GM23338 (cell line): ENCODE data around the gene GMEB2.

Experiments
- CREB1 ChIP-seq: fragments of 250-450 bp; sonication (Bioruptor Pico); IDR thresholded peaks from 2 replicates; pipeline ENCODE4 v1.5.0; 2020; ENCODE audit warnings: low read depth, mild to moderate bottlenecking, moderate library complexity
- CTCF ChIP-seq, 2 experiments: fragments of 200-600 bp in 1 of 2; sonication (generic) in 1 of 2; conservative IDR thresholded peaks; 2 replicates each; pipeline versions ENCODE4 v1.5.1 to v1.6.1; 2016 to 2017; ENCODE audit warnings: antibody characterized with exemption in 2 of 2, low read depth in 2 of 2, mild to moderate bottlenecking in 2 of 2, moderate library complexity in 1 of 2
- ETS1 ChIP-seq: IDR thresholded peaks from 2 replicates; pipeline ENCODE4 v1.6.1; 2016; ENCODE audit warnings: antibody characterized with exemption
- EZH2 ChIP-seq: fragments of 200-600 bp; sonication (generic); IDR thresholded peaks from one replicate; pipeline ENCODE4 v1.8.0; 2017; ENCODE audit warnings: antibody characterized with exemption, mild to moderate bottlenecking, low read depth; ENCODE audit not compliant: unreplicated experiment
- EZH2phosphoT487 ChIP-seq: fragments of 200-600 bp; sonication (generic); IDR thresholded peaks from one replicate; pipeline ENCODE4 v1.8.1; 2018; ENCODE audit warnings: antibody characterized with exemption; ENCODE audit not compliant: unreplicated experiment
- JUNB ChIP-seq: IDR thresholded peaks from one replicate; pipeline ENCODE4 v1.6.1; 2016; ENCODE audit warnings: antibody characterized with exemption; ENCODE audit not compliant: unreplicated experiment
- NANOG ChIP-seq: IDR thresholded peaks from 2 replicates; pipeline ENCODE4 v1.6.1; 2016; ENCODE audit warnings: antibody characterized with exemption, borderline replicate concordance
- POLR2AphosphoS5 ChIP-seq: IDR thresholded peaks from 2 replicates; pipeline ENCODE4 v1.6.1; 2016; ENCODE audit warnings: antibody characterized with exemption, low read depth
- REST ChIP-seq: IDR thresholded peaks from one replicate; pipeline ENCODE4 v1.6.1; 2018; ENCODE audit warnings: antibody characterized with exemption; ENCODE audit not compliant: unreplicated experiment
- STAT1 ChIP-seq: IDR thresholded peaks from one replicate; pipeline ENCODE4 v1.6.1; 2016; ENCODE audit warnings: antibody characterized with exemption; ENCODE audit not compliant: unreplicated experiment
- ZNF114 ChIP-seq: fragments of 250-450 bp; sonication (Bioruptor Pico); IDR thresholded peaks from 2 replicates; pipeline ENCODE4 v1.5.0; 2020; ENCODE audit warnings: mild to moderate bottlenecking, moderate library complexity
- ZNF331 ChIP-seq: fragments of 250-450 bp; sonication (Bioruptor Pico); IDR thresholded peaks from 2 replicates; pipeline ENCODE4 v1.5.0; 2020; ENCODE audit warnings: low read depth, mild to moderate bottlenecking, moderate library complexity
- ZNF462 ChIP-seq: fragments of 250-450 bp; sonication (Bioruptor Pico); IDR thresholded peaks from 2 replicates; pipeline ENCODE4 v1.5.0; 2020; ENCODE audit warnings: mild to moderate bottlenecking, moderate library complexity

GRCh38 chr20:63633732-63634131 lies 6.8 kb upstream of the GMEB2 start:
- TF ChIP-seq CTCF (conservative IDR thresholded peaks at IDR 0.05; ENCODE audit: low read depth in 2 of 2) = no peak
- TF ChIP-seq EZH2phosphoT487 = no peak
- TF ChIP-seq POLR2AphosphoS5 = no peak
- TF ChIP-seq EZH2 = no peak
- no peak for TF ChIP-seq CREB1 (CRISPR knock-in tag)
- TF ChIP-seq REST = no peak
- TF ChIP-seq ETS1 = no peak
- no peak for TF ChIP-seq NANOG
- no peak for TF ChIP-seq JUNB
- TF ChIP-seq ZNF331 (CRISPR knock-in tag) = no peak
- no peak for TF ChIP-seq ZNF114 (CRISPR knock-in tag)
- TF ChIP-seq ZNF462 (CRISPR knock-in tag) = no peak
- no peak for TF ChIP-seq STAT1
